GM10847 (cell line): ENCODE measurements around the gene GFM1.

ENCODE experiments used
- POLR2A ChIP-seq: IDR thresholded peaks from 2 replicates; pipeline ENCODE4 v1.6.1; 2011; ENCODE audit not compliant: insufficient read length; ENCODE audit errors: extremely low read depth

GFM1 gene

GRCh38 chr3:158710601-158711000 is 66.3 kb downstream of the GFM1 start:
- no peak for TF ChIP-seq POLR2A

GRCh38 chr3:158711886-158712285 is 67.6 kb downstream of the GFM1 start:
- no peak for TF ChIP-seq POLR2A

GRCh38 chr3:158712443-158712842 is 68.1 kb downstream of the GFM1 start:
- no peak for TF ChIP-seq POLR2A

- TF ChIP-seq POLR2A: no peak
Measured at GRCh38 chr3:158713094-158713499, 68.8 kb downstream of the GFM1 start.

GRCh38 chr3:158717576-158717975 is 73.2 kb downstream of the GFM1 start:
- TF ChIP-seq POLR2A: no peak

- no peak for TF ChIP-seq POLR2A
Measured at GRCh38 chr3:158718490-158719170, 74.3 kb downstream of the GFM1 start.

- TF ChIP-seq POLR2A: no peak
Measured at GRCh38 chr3:158722108-158722507, 77.8 kb downstream of the GFM1 start.

GRCh38 chr3:158723991-158724390 is 79.7 kb downstream of the GFM1 start:
- no peak for TF ChIP-seq POLR2A

- TF ChIP-seq POLR2A: no peak
Measured at GRCh38 chr3:158725348-158726011, 81.2 kb downstream of the GFM1 start.

GRCh38 chr3:158727206-158728060 is 83.1 kb downstream of the GFM1 start:
- no peak for TF ChIP-seq POLR2A

GRCh38 chr3:158728061-158728377 is 83.7 kb downstream of the GFM1 start:
- no peak for TF ChIP-seq POLR2A

GRCh38 chr3:158728851-158729250 is 84.5 kb downstream of the GFM1 start:
- no peak for TF ChIP-seq POLR2A

- no peak for TF ChIP-seq POLR2A
Measured at GRCh38 chr3:158731486-158731885, 87.2 kb downstream of the GFM1 start.

GRCh38 chr3:158731938-158732855 is 87.9 kb downstream of the GFM1 start, which contains the start of gene RARRES1:
TSS of gene RARRES1 (minus strand) at chr3:158732457. CDS start at chr3:158732415, 42 bp downstream.
- no peak for TF ChIP-seq POLR2A

GRCh38 chr3:158732856-158733200 is 88.5 kb downstream of the GFM1 start:
- no peak for TF ChIP-seq POLR2A

GRCh38 chr3:158733656-158734055 is 89.3 kb downstream of the GFM1 start:
- no peak for TF ChIP-seq POLR2A
